Endothelial cell of hepatic sinusoid (primary cell): Measurements from ENCODE around the gene TMUB1.

Experiments
- in situ Hi-C: cut with HindIII; loops from 2 replicates; pipeline ENCODE4 v1.10.0; 2017; ENCODE audit warnings: low sequenced_read_pairs

The TMUB1 gene

DNA sequence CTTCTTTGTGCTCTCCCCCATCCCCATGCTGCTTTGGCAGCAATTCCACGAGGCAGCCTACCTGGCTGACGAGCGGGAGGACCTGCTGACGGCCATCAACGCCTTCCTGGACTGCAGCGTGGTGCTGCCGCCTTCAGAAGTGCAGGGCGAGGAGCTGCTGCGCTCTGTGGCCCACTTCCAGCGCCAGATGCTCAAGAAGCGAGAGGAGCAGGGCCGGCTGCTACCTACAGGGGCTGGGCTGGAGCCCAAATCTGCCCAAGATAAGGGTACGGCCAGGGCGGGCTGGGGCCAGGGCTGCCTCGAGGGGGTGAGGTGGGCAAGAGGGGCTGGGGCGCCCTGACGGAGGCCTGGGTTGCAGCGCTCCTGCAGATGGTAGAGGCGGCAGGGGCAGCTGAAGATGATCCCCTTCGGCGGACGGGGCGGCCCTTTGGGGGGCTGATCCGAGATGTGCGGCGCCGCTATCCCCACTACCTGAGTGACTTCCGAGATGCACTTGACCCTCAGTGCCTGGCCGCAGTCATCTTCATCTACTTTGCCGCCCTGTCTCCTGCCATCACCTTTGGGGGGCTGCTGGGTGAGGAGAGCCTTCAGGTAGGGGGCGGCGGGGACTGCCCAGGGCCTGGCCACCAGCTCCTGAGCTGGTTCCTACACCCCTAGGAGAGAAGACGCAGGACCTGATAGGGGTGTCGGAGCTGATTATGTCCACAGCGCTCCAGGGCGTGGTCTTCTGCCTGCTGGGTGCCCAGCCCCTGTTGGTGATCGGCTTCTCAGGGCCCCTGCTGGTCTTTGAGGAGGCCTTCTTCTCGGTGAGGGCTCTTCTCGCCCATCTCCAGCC lies 12.0 kb downstream of the TMUB1 start:
- in situ Hi-C loops, result no loop called here

DNA sequence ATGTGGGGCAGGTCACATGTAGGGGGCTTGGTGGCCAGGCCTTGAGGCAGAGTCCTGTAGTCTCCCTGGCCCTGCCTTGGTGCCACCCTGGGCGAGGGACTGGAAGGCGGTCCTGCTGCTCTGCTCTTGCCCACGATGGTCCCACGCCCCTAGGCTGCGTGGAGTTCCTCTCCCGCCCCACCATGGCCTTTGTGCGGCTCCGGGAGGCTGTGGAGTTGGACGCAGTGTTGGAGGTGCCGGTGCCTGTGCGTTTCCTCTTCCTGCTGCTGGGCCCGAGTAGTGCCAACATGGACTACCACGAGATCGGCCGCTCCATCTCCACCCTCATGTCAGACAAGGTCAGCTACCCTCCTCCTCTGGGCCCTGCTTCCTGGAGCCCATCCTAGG lies 12.7 kb downstream of the TMUB1 start:
- in situ Hi-C loops, result no loop called here

GRCh38 chr7:151069841-151070573 lies 13.3 kb downstream of the TMUB1 start:
- in situ Hi-C loops, result no loop called here

DNA sequence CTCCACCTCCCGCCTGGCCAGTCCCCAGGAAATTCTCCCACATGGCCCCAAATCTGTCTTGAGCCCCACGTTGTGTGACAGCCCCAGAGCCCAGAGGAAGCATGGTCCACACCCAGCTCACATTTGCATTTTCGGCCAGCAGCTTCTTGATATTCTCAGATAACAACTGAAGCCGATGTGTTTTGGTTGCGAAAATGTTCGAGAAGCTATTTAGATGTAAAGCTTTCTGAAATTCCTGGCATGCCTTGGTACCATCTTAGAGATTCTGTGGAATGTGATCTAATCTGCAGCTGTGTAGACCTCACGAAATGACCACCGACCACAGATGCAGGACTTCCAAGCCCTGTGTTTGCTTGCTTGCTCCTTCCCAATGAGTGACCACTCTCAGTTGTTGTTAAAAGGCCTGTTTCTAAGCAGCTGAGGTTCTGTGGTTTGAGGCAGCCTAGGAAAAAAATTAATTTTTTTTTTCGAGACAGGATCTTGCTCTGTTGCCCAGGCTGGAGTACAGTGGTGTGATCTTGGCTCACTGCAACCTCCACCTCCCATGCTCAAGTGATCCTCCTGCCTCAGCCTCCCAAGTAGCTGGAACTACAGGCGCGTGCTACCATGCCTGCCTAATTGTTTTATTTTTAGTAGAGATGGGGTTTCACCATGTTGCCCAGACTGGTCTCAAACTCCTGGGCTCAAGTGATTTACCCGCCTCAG lies 15.1 kb downstream of the TMUB1 start:
- in situ Hi-C loops, result no loop called here

DNA sequence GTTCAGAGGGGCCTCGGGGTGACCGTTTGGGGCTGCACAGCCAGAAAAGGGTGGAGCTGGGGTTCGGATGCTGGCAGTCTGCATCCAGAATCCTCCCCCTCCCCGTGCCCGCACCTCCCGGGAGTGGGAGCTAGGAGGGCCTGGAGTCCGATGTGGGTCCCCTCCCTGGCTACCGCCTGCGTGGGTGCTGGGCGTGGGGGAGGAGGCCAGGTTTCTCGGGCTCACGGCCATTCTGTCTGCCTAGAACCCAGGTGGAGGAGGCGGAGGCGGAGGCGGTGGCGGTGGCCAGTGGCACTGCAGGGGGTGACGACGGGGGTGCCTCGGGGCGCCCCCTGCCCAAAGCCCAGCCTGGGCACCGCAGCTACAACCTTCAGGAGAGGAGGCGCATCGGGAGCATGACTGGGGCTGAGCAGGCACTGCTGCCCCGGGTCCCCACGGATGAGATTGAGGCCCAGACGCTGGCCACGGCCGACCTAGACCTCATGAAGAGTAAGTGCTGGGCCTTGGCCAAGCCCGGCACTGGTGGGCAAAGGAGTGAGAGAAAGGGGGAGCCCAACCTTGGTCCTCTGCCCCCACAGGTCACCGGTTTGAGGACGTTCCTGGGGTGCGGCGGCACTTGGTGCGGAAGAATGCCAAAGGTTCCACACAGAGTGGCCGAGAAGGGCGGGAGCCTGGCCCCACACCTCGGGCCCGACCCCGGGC lies 16.9 kb downstream of the TMUB1 start:
- in situ Hi-C loops, result no loop called here

GRCh38 chr7:151065516-151065915 lies 17.8 kb downstream of the TMUB1 start:
- in situ Hi-C loops, result no loop called here

DNA sequence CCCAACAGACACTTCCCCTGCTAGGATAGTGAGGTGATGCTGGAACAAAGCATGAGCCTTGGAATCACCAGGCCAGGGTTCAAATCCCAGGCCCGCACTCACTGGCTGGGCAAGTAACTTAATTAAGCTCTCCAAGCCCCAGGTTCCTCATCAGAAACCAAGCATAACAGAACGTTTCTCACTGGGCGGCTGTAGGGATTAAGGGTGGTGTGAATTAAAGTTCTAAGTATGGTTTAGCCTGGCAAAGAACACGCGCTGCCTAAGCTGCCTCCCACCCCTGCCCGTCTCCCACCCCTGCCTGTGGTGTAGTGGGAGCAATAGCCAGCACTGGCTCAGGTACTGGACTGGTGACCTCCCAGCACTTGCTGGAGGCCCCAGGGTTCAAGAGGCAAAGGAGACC lies 18.3 kb downstream of the TMUB1 start:
- in situ Hi-C loops, result no loop called here

DNA sequence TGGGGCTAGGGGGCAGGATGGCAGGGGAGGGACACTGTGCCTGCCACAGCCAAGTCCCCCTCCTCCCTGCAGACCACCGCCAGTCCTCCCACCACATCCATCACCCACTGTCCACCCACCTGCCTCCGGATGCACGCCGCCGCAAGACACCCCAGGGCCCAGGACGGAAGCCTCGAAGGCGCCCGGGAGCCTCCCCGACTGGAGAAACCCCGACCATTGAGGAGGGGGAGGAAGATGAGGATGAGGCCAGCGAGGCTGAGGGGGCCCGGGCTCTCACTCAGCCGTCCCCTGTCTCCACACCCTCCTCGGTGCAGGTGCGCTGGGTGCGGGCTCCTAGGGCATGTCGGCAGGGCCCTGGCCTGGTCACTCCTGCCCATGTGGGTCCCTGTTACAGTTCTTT lies 18.8 kb downstream of the TMUB1 start:
- in situ Hi-C loops, result no loop called here

GRCh38 chr7:151063212-151063561 lies 20.1 kb downstream of the TMUB1 start:
- in situ Hi-C loops, result no loop called here

DNA sequence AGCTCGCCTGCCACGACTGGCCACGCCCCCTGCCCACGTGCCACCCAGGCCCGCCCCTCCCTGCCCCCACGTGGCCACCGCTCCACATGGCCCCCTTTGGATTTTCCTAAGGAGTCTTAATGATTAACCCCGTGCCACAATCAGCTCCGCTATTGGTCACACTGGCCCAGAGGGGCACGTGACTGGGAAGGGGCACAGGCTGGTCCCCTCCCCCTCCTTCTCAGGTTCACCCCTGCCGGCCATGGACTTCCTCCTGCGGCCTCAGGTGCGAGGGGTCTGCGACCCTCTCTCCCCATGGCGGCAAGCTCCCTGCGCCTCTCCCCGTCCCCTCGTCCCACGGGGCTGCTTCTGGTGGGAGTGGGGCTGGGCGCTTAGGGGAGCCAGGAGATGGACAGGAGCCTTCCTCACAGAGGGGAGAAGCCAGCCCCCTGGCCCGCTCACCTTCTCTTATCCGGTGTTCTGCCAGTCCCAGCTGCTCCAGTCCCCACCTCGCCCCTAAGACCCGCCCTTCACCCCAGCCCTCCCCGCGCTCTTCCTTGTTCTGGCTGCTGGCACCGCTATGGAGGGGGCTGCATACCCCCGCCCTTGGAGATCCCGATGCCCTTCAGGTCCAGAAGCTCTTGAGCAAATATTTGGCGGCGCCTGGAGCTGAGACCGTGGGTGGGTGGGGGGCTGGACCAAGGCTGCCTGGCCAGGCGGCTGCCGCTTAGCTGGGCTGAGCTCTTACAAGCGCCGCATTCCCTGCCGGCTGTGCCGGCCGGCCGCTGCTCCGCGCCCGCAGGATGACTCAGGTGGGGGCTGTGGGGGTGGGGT lies 20.7 kb downstream of the TMUB1 start:
- in situ Hi-C loops, result no loop called here

- in situ Hi-C loops, result no loop called here
Measured at GRCh38 chr7:151062111-151062398, 21.2 kb downstream of the TMUB1 start.

DNA sequence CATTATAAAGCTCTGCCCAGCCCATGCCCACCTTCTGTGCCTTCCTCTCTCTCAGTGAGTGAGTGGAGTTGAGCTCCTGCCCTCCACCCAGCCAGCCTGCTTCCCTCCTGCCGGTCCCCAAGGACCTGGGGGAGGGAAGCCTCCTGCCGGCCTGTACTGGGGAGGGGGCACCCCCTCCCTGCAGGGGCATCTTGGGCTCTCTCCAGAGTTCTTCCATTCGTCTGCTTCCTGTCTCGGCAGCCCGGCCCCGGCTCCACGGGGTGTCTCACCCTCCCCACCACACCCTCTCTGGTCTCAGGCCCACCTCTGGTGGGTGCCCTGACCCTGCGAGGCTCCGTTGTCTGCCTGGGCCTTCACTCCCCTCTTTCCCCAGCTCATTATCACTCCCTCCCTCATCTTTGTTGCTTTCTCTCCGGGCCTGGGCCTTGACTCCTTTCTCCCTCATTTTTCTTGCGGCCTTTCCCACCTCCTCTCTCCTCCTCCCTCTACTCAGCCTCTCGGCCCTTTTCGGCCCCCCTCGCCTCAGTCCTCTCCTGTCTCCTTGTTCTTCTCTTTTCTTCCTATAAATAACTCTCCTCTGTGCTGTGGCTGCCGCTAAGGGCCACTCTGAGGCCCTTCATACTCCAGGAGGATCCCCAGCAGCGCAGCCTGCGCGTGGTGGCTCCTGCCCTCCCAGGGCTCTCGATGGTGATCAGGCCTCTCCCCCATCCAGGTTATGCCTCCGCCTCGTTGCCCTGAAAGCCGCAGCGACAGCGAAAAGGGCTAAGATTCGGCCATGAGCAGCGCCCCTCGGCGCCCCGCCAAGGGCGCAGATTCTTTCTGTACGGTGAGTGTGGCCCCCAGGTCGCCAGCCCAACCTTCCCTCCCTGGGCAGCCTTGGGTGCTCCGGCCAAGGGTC lies 21.8 kb downstream of the TMUB1 start:
- in situ Hi-C loops, result no loop called here

DNA sequence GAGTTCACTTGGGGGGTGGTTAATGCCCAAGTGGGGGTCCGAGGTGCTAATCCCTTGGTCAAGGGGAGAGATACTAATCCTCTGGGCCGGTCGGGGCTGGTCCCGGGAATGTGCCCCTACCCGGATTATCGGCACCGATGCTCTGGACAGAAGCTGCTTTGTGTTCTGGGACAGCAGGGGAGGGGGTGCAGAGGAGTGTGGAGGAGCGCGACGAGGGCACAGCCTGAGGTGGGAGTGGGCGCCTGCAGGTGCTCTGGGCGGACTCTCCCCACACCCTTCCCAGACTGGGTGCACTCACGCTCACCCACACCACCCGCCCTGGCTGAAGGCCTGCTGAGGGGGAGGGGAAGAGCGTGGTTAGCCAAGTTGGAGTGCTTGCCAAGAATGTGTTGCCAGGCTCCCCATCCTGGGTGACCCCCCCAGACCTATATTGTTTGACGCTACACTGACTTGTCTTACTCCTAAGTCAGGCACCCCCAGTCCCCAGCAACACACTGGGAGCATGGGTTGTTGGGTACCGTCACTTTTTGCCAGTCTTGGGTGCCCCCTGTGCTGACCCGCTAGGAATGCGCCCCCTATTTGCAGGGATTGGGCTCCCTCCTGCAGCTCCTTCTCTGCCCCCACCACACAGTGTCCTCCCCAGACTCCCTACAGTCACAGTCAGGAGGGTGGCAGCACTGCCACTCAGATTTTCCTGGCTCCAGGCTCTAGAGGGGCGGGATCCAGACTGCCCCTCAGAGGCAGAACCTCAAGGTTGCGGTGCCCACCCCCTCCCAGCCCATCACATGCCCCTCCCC lies 22.7 kb downstream of the TMUB1 start:
- in situ Hi-C loops, result no loop called here

- in situ Hi-C loops, result no loop called here
Measured at GRCh38 chr7:151060113-151060415, 23.2 kb downstream of the TMUB1 start.

- in situ Hi-C loops, result no loop called here
Measured at GRCh38 chr7:151059367-151060112, 23.8 kb downstream of the TMUB1 start, which contains the start of gene SLC4A2. SLC4A2 (plus strand) TSS chr7:151059589; CDS start chr7:151061988, 2,399 bp downstream.

- in situ Hi-C loops, result no loop called here
Measured at GRCh38 chr7:151058781-151059366, 24.4 kb downstream of the TMUB1 start.

GRCh38 chr7:151057989-151058780 lies 25.1 kb downstream of the TMUB1 start:
- in situ Hi-C loops, result no loop called here
